Vagina (tissue), 2 donors: ENCODE measurements around the gene KCNN3. TPM values are rescaled to one million over a fixed set of nuclear protein-coding genes. Genes with fewer than 3 reads are reported as not detected.
A peak's percentile ranks its signal among the peaks of the same experiment; 100 is the strongest.

ENCODE experiments used
- DNase-seq, 2 donors: peaks; one replicate each; pipeline ENCODE4 v3.0.0-alpha.2; 2017; ENCODE audit errors: extremely low spot score in 2 of 2
- H3K27ac ChIP-seq: fragments of 200-600 bp; sonication (generic); one replicate; pipeline ENCODE4 v1.5.1; 2019
- H3K27me3 ChIP-seq: fragments of 200-600 bp; sonication (generic); one replicate; pipeline ENCODE4 v1.5.1; 2019
- H3K36me3 ChIP-seq, 2 donors: fragments of 200-600 bp; sonication (generic); one replicate each; pipeline ENCODE4 v1.5.1; 2017 to 2019
- H3K4me1 ChIP-seq: fragments of 200-600 bp; sonication (generic); one replicate; pipeline ENCODE4 v1.5.1; 2019
- H3K4me3 ChIP-seq, 2 donors: fragments of 200-600 bp; sonication (generic); 1 replicate in 1 of 2; 2 replicates in 1 of 2; pipeline ENCODE4 v1.5.1; 2016 to 2019
- H3K9me3 ChIP-seq: fragments of 200-600 bp; sonication (generic); one replicate; pipeline ENCODE4 v1.5.1; 2019
- CTCF ChIP-seq, 3 experiments: fragments of 450-650 bp in 2 of 3; fragments of 200-600 bp in 1 of 3; sonication (generic) in 1 of 3; IDR thresholded peaks; one replicate each; pipeline ENCODE4 v1.5.1; 2017 to 2019; ENCODE audit warnings: antibody characterized with exemption in 3 of 3, mild to moderate bottlenecking in 2 of 3, moderate library complexity in 2 of 3
- POLR2A ChIP-seq, 2 donors: fragments of 450-650 bp; IDR thresholded peaks; one replicate each; pipeline ENCODE4 v1.6.1; 2017; ENCODE audit warnings: antibody characterized with exemption in 2 of 2, mild to moderate bottlenecking in 2 of 2, moderate library complexity in 2 of 2
- POLR2AphosphoS5 ChIP-seq, 2 donors: sonication (generic); formaldehyde crosslinking; IDR thresholded peaks; one replicate each; pipeline ENCODE4 v1.9.0; 2017; ENCODE audit warnings: antibody characterized with exemption in 2 of 2, mild to moderate bottlenecking in 2 of 2, low read depth in 1 of 2; ENCODE audit not compliant: insufficient read depth in 1 of 2
- intact Hi-C: fragments of 100-400 bp; cut with DNase I; formaldehyde crosslinking; loops from one replicate; pipeline ENCODE4 v1.15.1; 2023
- total RNA-seq: library from RNA; depleted of rRNA; stranded (reverse); fragments of >200 nt; gene quantifications from one replicate; pipeline ENCODE4 v1.2.3, GENCODE V29; 2016

The KCNN3 gene
- total RNA-seq, 1 donor from 2014 or later: 7.4 TPM

GRCh38 chr1:154783976-154784375, 86.1 kb downstream of the KCNN3 start:
- no peak for DNase-seq
- TF ChIP-seq POLR2A (IDR thresholded peaks at IDR 0.05) (no peak), CTCF (IDR thresholded peaks at IDR 0.05) (no peak), POLR2AphosphoS5 (IDR thresholded peaks at IDR 0.05; ENCODE audit: insufficient read depth in 1 of 2, low read depth in 1 of 2) (no peak)
- intact Hi-C loops: no loop called here
- Histone ChIP-seq H3K27me3 (no peaks in the 10 kb centered on the region), H3K9me3 (no peaks in the 10 kb centered on the region), H3K4me3 (no peak overlapping the region), H3K4me1 (no peaks in the 10 kb centered on the region), H3K36me3 (no peaks in the 10 kb centered on the region), H3K27ac (peak overlapping the region; percentile 36)

GRCh38 chr1:154780541-154780940, 89.5 kb downstream of the KCNN3 start:
- Histone ChIP-seq H3K4me1 (no peaks in the 10 kb centered on the region), H3K27ac (no peak overlapping the region), H3K27me3 (no peaks in the 10 kb centered on the region), H3K9me3 (no peaks in the 10 kb centered on the region), H3K36me3 (no peaks in the 10 kb centered on the region), H3K4me3 (no peak overlapping the region)
- DNase-seq: no peak
- no peak for TF ChIP-seq POLR2AphosphoS5 (IDR thresholded peaks at IDR 0.05; ENCODE audit: insufficient read depth in 1 of 2, low read depth in 1 of 2)
- intact Hi-C loops: no loop called here

- intact Hi-C loops: no loop called here
- Histone ChIP-seq H3K4me3 (no peak overlapping the region), H3K4me1 (no peaks in the 10 kb centered on the region), H3K36me3 (no peaks in the 10 kb centered on the region), H3K27me3 (no peaks in the 10 kb centered on the region), H3K27ac (no peak overlapping the region), H3K9me3 (no peaks in the 10 kb centered on the region)
- no peak for DNase-seq
- TF ChIP-seq CTCF (IDR thresholded peaks at IDR 0.05) (no peak), POLR2A (IDR thresholded peaks at IDR 0.05) (no peak), POLR2AphosphoS5 (IDR thresholded peaks at IDR 0.05; ENCODE audit: insufficient read depth in 1 of 2, low read depth in 1 of 2) (no peak)
These were observed 90.4 kb downstream of the KCNN3 start for GRCh38 chr1:154779551-154780189.

GRCh38 chr1:154778944-154779343, 91.1 kb downstream of the KCNN3 start:
- intact Hi-C loops: no loop called here

GRCh38 chr1:154778275-154778674, 91.8 kb downstream of the KCNN3 start:
- H3K4me3 ChIP-seq: no peak overlapping the region
- no peaks in the 10 kb centered on the region for H3K36me3 ChIP-seq
- no peaks in the 10 kb centered on the region for H3K9me3 ChIP-seq
- H3K27me3 ChIP-seq: no peaks in the 10 kb centered on the region
- no peak overlapping the region for H3K27ac ChIP-seq
- TF ChIP-seq CTCF (IDR thresholded peaks at IDR 0.05) (no peak), POLR2A (IDR thresholded peaks at IDR 0.05) (no peak), POLR2AphosphoS5 (IDR thresholded peaks at IDR 0.05; ENCODE audit: insufficient read depth in 1 of 2, low read depth in 1 of 2) (no peak)
- no peak for DNase-seq
- intact Hi-C loops: no loop called here
- H3K4me1 ChIP-seq: no peaks in the 10 kb centered on the region

More at GRCh38 chr1:154778944-154779343, 91.1 kb downstream of the KCNN3 start:
- H3K27ac ChIP-seq: no peak overlapping the region
- DNase-seq: no peak
- H3K4me3 ChIP-seq: no peak overlapping the region
- H3K27me3 ChIP-seq: no peaks in the 10 kb centered on the region
- H3K9me3 ChIP-seq: no peaks in the 10 kb centered on the region
- no peaks in the 10 kb centered on the region for H3K4me1 ChIP-seq
- TF ChIP-seq POLR2AphosphoS5 (IDR thresholded peaks at IDR 0.05; ENCODE audit: insufficient read depth in 1 of 2, low read depth in 1 of 2): no peak
- no peak for TF ChIP-seq CTCF (IDR thresholded peaks at IDR 0.05)
- TF ChIP-seq POLR2A (IDR thresholded peaks at IDR 0.05): no peak
- no peaks in the 10 kb centered on the region for H3K36me3 ChIP-seq
